Stomach (tissue), 9 donors: Measurements from ENCODE around the gene TICRR. TPM values are rescaled to one million over a fixed set of nuclear protein-coding genes. Genes with fewer than 3 reads are reported as not detected.

Experiments
- DNase-seq, 2 donors: peaks; one replicate each; pipeline versions ENCODE4 v3.0.0 to v3.0.0-alpha.2; 2013 to 2019
- H3K27ac ChIP-seq, 5 donors: fragments of 200-600 bp in 4 of 5; sonication (generic) in 4 of 5; one replicate each; pipeline ENCODE4 v1.5.1; 2013 to 2019; ENCODE audit warnings: mild to moderate bottlenecking in 1 of 5, moderate library complexity in 1 of 5
- H3K27me3 ChIP-seq, 3 donors: fragments of 200-600 bp; sonication (generic); one replicate each; pipeline ENCODE4 v1.5.1; 2017 to 2019; ENCODE audit warnings: mixed run types in 1 of 3
- H3K36me3 ChIP-seq, 4 donors: fragments of 200-600 bp; sonication (generic); 1 replicate in 3 of 4; 2 replicates in 1 of 4; pipeline ENCODE4 v1.5.1; 2016 to 2019
- H3K4me1 ChIP-seq, 4 donors: fragments of 200-600 bp; sonication (generic); one replicate each; pipeline ENCODE4 v1.5.1; 2016 to 2019
- H3K4me3 ChIP-seq, 4 donors: fragments of 200-600 bp; sonication (generic) in 3 of 4; one replicate each; pipeline ENCODE4 v1.5.1; 2016 to 2019; ENCODE audit warnings: mild to moderate bottlenecking in 1 of 4
- H3K9me3 ChIP-seq, 4 donors: fragments of 200-600 bp; sonication (generic); one replicate each; pipeline ENCODE4 v1.5.1; 2016 to 2019
- EP300 ChIP-seq: sonication (generic); formaldehyde crosslinking; IDR thresholded peaks from one replicate; pipeline ENCODE4 v1.6.1; 2017; ENCODE audit warnings: antibody characterized with exemption
- POLR2A ChIP-seq, 4 donors: fragments of 450-650 bp; IDR thresholded peaks; one replicate each; pipeline ENCODE4 v1.6.1; 2016; ENCODE audit warnings: antibody characterized with exemption in 4 of 4, control low read depth in 2 of 4, mild to moderate bottlenecking in 1 of 4, moderate library complexity in 1 of 4
- POLR2AphosphoS5 ChIP-seq, 3 donors: sonication (generic); formaldehyde crosslinking; IDR thresholded peaks; one replicate each; pipeline ENCODE4 v1.6.1; 2016; ENCODE audit warnings: antibody characterized with exemption in 3 of 3
- WGBS, 5 donors: extraction: QIAGEN DNeasy Blood & Tissue Kit in 3 of 5; methylation state at CpG; one replicate each; pipeline versions ENCODE4 v1.1.5 to v1.1.7; 2013 to 2018; 5-methylcytosine and 5-hydroxymethylcytosine counted together
- intact Hi-C: fragments of 100-400 bp; cut with DNase I; formaldehyde crosslinking; loops from one replicate; pipeline ENCODE4 v1.15.1; 2023; ENCODE audit warnings: low total_unique reads
- polyA plus RNA-seq, 3 donors: library from polyadenylated mRNA; stranded (reverse); fragments of 200-250 nt; gene quantifications; one replicate each; pipeline ENCODE4 v1.2.3, GENCODE V29; 2013
- total RNA-seq, 5 donors: library from RNA; depleted of rRNA; stranded (reverse); fragments of >200 nt; gene quantifications; one replicate each; pipeline versions ENCODE4 v1.1.0 to v1.2.3, GENCODE V29; 2014 to 2016
- TF ChIP-seq, protein P1 (sequence below), 7 experiments: fragments of 450-650 bp in 4 of 7; fragments of 200-600 bp in 3 of 7; sonication (generic) in 3 of 7; IDR thresholded peaks; one replicate each; pipeline ENCODE4 v1.5.1; 2016 to 2019; ENCODE audit warnings: antibody characterized with exemption in 7 of 7, control low read depth in 2 of 7, mild to moderate bottlenecking in 1 of 7
- donor health status: healthy with polysubstance abuse.
- donor health status: Bipolar disorder and iron deficiency.
- donor health status: healthy.

TICRR gene
- total and polyA plus RNA-seq, 8 donors: 0.15 to 3.5 (median 1.4) TPM

DNA sequence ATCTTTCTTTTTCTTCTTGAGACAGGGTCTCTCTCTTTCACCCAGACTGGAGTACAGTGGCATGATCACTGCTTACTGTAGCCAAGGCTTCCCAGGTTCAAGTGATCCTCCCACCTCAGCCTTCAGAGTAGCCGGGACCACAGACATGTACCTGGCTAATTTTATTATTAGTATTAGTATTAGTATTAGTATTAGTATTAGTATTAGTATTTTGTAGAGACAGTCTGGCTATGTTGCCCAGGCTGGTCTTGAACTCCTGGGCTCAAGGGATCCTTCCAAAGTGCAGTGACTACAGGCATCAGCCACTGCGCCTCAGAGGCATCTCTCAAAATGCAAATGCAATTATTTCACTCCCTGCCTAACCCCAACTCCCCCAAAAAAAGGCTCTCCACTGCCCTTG is 78.3 kb downstream of the TICRR start:
- no peaks in the 10 kb centered on the region for H3K9me3 ChIP-seq
- no peak overlapping the region for H3K4me3 ChIP-seq
- H3K27me3 ChIP-seq: peaks cover 0 to 29% (median 11%) of the 10 kb centered on the region in 3 donors
- peaks cover 10 to 22% (median 17%) of the 10 kb centered on the region in 4 donors for H3K4me1 ChIP-seq
- WGBS, 5 donors: 94 to 98% (median 95%) methylated on average over 2 of the region's 2 CpGs
- H3K27ac ChIP-seq: no peak overlapping the region
- no peak for DNase-seq
- intact Hi-C loops: no loop called here
- peaks cover 0 to 14% (median 2%) of the 10 kb centered on the region in 4 donors for H3K36me3 ChIP-seq
- no peak for TF ChIP-seq POLR2AphosphoS5 (IDR thresholded peaks at IDR 0.05)
- TF ChIP-seq EP300: no peak
- TF ChIP-seq, protein P1, sequence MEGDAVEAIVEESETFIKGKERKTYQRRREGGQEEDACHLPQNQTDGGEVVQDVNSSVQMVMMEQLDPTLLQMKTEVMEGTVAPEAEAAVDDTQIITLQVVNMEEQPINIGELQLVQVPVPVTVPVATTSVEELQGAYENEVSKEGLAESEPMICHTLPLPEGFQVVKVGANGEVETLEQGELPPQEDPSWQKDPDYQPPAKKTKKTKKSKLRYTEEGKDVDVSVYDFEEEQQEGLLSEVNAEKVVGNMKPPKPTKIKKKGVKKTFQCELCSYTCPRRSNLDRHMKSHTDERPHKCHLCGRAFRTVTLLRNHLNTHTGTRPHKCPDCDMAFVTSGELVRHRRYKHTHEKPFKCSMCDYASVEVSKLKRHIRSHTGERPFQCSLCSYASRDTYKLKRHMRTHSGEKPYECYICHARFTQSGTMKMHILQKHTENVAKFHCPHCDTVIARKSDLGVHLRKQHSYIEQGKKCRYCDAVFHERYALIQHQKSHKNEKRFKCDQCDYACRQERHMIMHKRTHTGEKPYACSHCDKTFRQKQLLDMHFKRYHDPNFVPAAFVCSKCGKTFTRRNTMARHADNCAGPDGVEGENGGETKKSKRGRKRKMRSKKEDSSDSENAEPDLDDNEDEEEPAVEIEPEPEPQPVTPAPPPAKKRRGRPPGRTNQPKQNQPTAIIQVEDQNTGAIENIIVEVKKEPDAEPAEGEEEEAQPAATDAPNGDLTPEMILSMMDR (IDR thresholded peaks at IDR 0.05): no peak
- no peak for TF ChIP-seq POLR2A (IDR thresholded peaks at IDR 0.05)

DNA sequence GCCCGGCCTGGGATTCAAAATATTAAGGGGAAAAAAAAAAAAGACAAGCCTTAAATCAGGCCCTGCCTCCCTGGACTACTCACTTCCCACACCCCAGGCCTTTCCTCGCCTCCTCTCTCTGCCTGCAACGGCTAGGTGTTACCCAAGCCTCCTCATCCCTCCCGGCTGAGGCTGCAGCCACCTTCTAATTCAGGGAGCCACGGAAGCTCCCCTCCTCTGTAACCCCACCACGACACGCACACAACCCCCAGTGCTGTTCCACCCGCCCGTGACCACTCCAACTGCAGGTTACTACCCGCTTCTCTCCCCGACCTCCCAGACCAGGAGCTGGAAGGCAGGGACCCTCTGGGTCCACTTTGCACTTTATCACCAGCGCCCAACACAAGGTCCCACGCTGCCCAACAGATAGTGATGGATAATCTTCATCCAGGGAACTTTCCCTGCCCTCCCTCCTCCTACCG is 79.1 kb downstream of the TICRR start:
- Histone ChIP-seq H3K27ac (peak overlapping the region in 2 of 5 donors; percentile 54 to 85), H3K27me3 (peaks cover 0 to 29% (median 11%) of the 10 kb centered on the region in 3 donors), H3K9me3 (no peaks in the 10 kb centered on the region), H3K36me3 (peaks cover 0 to 7% (median 0%) of the 10 kb centered on the region in 4 donors), H3K4me1 (peaks cover 10 to 22% (median 17%) of the 10 kb centered on the region in 4 donors), H3K4me3 (peak overlapping the region; percentile 56 to 69 (median 62))
- no peak for DNase-seq
- intact Hi-C loops: no loop called here
- 30 to 52% (median 51%) methylated on average over 13 to 14 of the region's 14 CpGs for WGBS, 5 donors
- TF ChIP-seq POLR2A (IDR thresholded peaks at IDR 0.05): no peak
- TF ChIP-seq, protein P1 (IDR thresholded peaks at IDR 0.05): no peak
- no peak for TF ChIP-seq POLR2AphosphoS5 (IDR thresholded peaks at IDR 0.05)
- no peak for TF ChIP-seq EP300

DNA sequence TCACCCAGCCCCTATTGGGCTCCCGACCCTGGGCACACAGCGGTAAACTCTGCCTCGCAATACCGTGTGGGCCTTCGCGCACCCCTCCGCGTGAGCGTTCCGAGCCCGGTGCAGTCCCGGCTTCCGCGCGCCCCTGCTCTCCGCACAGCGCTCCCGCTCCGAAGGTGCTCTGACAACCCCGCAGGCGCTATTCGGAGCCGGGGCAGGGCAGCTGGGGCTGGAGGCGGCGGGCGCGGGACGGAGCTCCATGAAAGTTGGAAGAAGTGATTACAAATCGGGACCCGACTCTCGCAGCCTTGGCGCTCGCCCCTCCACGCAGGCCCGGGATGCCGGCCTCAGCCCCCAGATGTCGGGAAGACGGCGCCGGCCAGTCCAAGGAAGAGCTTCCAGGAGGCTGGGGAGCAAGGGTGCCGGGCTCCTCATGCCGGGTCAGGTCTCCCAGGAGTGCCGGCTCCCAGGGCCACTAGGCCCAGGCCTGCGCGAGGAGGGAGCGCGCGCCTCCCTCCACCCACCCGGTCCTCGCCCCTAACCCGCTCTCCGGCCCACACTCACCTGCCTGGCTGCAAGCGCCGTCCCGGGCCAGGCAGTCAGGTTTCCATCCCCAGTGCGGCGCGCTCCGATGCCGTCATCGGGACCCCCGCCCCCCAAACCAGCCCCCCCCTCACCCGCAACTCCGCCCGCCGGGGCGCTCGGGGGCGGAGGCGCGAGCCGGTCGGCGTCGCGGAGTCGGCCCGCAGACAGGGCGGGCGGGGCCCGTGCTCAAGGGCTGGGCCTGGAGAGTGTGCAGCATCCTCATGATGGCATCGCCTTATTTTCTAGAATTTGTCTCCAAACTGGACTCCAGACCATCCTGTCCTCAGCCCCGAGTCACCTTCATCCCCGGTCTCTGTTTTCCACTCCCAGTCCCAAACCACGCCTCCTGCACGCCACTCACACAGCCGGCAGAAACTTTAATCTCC is 79.9 kb downstream of the TICRR start, which contains the start of gene KIF7:
Gene KIF7, minus strand, starts transcription at position 621 of the 959 bp plus-strand sequence. CDS start 2,537 bp downstream, outside the sequence.
- peaks cover 0 to 5% (median 0%) of the 10 kb centered on the region in 4 donors for H3K36me3 ChIP-seq
- H3K4me3 ChIP-seq: peak within 1 kb of the TSS; percentile 56 to 69 (median 62)
- intact Hi-C loops: no loop called here
- H3K27me3 ChIP-seq: peaks cover 0 to 29% (median 11%) of the 10 kb centered on the region in 3 donors
- H3K27ac ChIP-seq: peak within 1 kb of the TSS in 4 of 5 donors; percentile 13 to 85 (median 38)
- no peaks in the 10 kb centered on the region for H3K9me3 ChIP-seq
- TF ChIP-seq EP300 (no peak), POLR2A (IDR thresholded peaks at IDR 0.05) (no peak), POLR2AphosphoS5 (IDR thresholded peaks at IDR 0.05) (no peak)
- TF ChIP-seq, protein P1 (IDR thresholded peaks at IDR 0.05): no peak
- WGBS, 5 donors: 2 to 3% (median 2%) methylated on average over 52 to 87 of the region's 87 CpGs
- DNase-seq: peak; percentile 31 to 87
- H3K4me1 ChIP-seq: peaks cover 10 to 22% (median 17%) of the 10 kb centered on the region in 4 donors

DNA sequence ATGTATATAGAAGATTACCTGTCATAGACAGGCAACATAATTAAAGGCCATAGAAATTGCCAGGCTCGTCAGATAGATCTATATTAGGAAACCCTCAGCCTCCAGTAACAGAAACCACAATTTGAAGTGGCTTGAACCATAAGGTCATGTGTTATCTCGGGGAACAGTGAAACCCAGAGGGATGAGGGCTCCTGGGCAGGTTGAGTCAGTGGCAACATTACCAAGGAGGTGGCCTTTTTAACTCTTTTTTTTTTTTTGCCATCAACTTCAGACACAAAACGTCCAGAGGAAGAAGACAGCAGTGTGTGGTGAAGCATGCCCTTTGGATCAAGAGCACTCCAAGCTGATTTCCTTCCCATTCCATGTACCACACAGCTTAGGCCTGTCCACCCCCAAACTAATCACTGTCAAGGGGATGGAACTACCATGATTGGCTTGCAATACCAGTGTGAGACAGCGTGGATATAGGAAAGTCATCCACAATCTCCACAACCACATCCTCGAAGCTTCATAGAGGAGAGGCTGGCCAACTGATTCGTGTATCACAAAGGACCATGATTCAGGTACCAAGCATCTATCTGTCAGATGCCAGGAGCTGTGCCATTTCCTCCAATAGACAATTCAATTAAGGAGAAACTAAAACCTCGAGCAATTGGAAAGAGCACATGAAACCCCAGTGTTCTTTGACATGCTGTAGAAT is 81.0 kb downstream of the TICRR start:
- intact Hi-C loops: no loop called here

More for the DNA sequence above, 81.0 kb downstream of the TICRR start:
- Histone ChIP-seq H3K4me3 (no peak overlapping the region), H3K4me1 (peaks cover 10 to 22% (median 17%) of the 10 kb centered on the region in 4 donors), H3K36me3 (no peaks in the 10 kb centered on the region), H3K27me3 (peaks cover 0 to 29% (median 11%) of the 10 kb centered on the region in 3 donors), H3K9me3 (no peaks in the 10 kb centered on the region), H3K27ac (no peak overlapping the region)
- TF ChIP-seq EP300 (no peak), POLR2A (IDR thresholded peaks at IDR 0.05) (no peak), POLR2AphosphoS5 (IDR thresholded peaks at IDR 0.05) (no peak)
- TF ChIP-seq, protein P1 (IDR thresholded peaks at IDR 0.05): no peak
- no peak for DNase-seq
- WGBS, 5 donors: 74 to 80% (median 76%) methylated on average over 7 of the region's 7 CpGs
